Kidney capillary endothelial cell (primary cell): Measurements from ENCODE around the gene PPP1R9A.

ENCODE experiments used
- DNase-seq: peaks from one replicate; pipeline ENCODE4 v3.0.0-alpha.2; 2018; ENCODE audit warnings: low spot score

The PPP1R9A gene

GRCh38 chr7:95204618-95205017 lies 297.2 kb downstream of the PPP1R9A start:
- no peak for DNase-seq

- peak; percentile 64 for DNase-seq
These were observed 298.4 kb downstream of the PPP1R9A start for GRCh38 chr7:95205665-95206225.

DNA sequence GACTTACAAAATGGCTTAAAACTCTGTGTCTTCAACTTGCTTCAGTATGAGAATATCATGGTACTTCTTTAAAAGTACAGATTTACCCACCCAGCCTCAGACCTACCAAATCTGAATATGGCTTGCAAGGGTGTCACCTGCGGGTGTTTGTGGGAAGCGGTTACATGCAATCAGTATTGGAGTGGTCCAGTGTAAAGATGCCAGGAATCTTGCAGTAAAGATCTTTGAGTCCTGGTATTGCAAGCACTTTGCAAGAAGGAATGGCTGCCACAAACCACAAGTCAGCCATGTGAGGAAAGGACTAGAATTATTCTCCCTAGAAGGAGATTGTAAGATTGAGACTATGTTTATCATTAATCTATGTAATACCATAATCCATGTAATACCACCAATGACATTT lies 301.9 kb downstream of the PPP1R9A start:
- no peak for DNase-seq

DNA sequence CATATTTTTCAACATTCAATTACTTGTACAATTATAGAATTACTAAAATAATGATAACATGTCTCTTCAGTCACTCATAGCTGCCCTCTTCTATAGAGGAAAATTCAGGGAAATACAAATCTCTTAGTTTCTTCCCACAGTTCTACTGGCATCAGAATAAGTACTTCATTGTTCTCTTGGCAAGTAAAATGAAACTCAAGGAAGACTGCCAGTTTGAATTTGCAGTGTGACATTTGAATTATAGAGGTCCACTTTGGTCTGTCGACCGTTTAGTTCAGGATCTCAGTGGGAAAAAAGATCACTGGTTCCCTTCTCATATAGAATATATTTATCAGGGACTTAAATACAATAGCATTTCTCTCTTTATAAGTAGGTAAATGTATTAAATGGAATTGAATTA lies 302.4 kb downstream of the PPP1R9A start:
- DNase-seq: no peak

- DNase-seq: no peak
These were observed 305.8 kb downstream of the PPP1R9A start for GRCh38 chr7:95213148-95213547.

DNA sequence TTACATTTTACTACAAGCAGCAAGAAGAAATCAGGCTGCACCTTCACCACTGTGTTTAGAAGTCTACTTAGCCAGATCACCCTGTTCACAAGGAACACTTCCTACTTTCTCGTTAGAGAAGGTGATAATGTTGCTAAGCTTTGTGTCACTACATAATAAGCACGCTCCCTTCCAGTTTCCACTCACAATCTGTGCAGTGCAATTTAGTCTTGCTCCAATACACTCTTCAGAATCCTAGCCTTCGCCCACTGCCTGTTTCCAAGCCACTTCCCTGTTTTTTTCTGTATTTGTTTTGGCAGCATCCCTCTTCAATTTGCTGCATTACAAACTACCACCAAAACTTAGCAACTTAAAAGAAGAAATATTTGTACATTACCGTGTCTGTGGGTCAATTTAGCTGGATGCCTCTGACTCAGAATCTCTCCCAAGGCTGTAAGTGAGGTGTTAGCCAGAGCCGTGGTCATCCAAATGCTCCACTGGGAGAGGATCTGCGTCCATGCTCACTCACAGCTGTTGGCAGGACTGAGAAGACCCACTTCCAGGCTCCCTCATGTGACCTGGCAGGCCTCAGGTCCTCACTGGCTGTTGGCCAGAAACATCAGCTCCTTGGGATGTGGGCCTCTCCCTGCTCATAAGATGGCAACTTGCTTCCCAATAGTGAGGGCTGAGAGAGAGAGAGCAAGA lies 306.6 kb downstream of the PPP1R9A start:
- no peak for DNase-seq

DNA sequence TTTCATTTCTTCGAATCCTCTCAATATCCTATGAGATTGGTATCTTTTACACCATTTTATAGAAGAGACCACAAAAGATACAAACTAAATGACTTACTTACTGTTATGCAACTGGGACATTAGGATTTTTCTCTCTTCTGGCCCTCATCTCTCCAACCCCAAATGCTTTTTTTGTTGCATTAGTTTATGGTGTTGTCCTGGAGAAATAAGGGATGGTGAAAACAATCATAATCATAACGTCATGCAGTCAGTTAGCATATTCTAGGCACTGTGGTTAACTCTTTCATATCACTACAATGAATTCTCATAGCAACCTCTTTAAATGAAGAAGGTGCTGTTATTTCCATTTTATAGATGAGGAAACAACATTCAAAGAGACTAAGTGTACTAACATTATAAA lies 312.3 kb downstream of the PPP1R9A start:
- no peak for DNase-seq

GRCh38 chr7:95220328-95220727 lies 312.9 kb downstream of the PPP1R9A start:
- DNase-seq: no peak

DNA sequence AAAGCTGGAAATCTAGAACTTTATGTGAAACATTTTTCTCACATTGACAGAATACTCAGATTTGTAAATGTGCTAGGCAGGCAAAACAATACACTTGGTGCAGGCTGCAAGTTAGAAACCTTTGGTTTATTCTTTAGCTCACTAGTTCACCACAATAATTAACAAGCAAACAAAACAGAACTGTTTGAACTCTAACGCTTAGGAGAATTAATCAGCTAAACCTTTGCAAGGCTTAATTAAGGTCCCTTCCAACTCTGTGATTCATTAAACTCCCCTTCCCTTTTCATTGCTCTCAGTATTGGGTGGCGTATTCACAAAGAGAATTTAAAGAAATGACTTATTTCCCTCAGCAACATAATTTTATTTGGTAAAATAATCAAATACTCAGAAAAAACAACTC lies 317.9 kb downstream of the PPP1R9A start:
- no peak for DNase-seq

GRCh38 chr7:95229301-95229700 lies 321.9 kb downstream of the PPP1R9A start:
- no peak for DNase-seq

- DNase-seq: no peak
These were observed 331.0 kb downstream of the PPP1R9A start for GRCh38 chr7:95238252-95238943.

GRCh38 chr7:95240921-95241320 lies 333.5 kb downstream of the PPP1R9A start:
- DNase-seq: no peak

DNA sequence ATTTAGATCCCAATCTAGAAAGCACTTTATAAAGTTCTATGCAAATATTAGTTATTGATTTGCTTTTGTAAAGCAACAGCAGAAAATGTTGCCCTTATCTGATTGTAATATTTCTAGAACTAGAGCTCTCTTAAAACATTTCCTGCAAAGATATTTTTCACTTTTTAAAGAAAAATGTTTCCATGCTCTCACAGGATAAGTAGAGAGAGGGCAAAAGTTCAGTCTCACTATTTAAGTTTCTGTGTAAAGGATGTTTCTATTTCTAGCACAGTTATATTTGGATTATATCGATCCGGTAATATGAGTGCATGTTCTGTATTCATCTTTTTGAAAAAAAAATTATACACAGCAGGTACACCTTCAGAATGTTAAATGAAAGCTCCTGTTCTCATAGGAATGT lies 334.9 kb downstream of the PPP1R9A start:
- DNase-seq: no peak

- no peak for DNase-seq
These were observed 337.2 kb downstream of the PPP1R9A start for GRCh38 chr7:95244616-95245015.

DNA sequence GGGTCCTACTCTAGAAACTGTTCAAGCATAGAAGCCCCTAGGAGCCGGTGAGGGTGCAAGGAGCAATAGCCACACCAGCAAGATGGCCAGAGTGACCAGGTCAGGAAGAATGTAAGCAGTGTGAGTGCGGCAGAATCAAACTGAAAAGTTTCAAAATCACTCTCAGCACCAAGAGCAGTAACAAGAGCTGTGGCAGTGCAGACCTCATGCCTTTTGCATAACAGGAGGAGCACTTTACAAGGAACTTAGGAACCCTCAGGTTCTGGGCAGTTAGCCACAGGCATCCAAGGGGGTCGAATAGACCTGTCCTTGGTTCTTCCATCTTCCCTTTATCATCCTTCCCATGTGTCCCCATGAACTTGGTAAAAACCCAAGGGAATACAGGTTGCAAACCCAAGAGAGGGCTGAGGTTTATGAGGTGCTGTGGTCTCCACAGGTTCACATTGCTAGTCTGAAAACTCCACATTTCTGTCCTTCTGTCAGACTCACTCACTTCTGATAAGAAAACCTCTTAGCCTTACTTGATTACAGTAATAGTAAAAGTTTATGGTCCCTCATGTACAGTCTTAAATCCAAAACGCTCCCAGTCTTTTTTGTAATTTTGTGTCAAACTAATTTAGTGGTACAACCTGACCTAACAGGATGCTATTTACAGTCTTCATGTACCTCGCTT lies 338.6 kb downstream of the PPP1R9A start:
- DNase-seq: no peak

GRCh38 chr7:95246831-95247370 lies 339.5 kb downstream of the PPP1R9A start:
- peak; percentile 59 for DNase-seq

DNA sequence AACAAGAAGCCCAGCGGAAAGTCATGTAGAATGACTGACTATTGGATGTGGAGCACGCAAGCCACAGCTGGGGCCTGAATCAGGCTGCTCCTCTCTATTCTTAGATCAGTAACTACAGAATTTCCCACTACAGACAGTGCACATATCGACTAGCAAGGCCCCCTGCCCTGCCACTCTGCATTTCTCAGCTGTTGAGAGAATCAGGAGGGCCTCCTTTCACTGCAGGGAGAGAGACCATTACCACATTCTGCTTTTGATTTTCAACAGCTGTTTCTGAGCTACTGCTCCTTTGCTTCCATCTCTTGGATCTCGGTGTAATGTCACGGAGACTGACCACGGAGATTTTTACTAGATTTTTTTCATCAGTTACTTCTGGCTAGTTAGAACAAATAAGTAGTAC lies 343.2 kb downstream of the PPP1R9A start:
- DNase-seq: no peak

- DNase-seq: no peak
These were observed 344.6 kb downstream of the PPP1R9A start for GRCh38 chr7:95251966-95252365.

- no peak for DNase-seq
These were observed 346.6 kb downstream of the PPP1R9A start for GRCh38 chr7:95253986-95254385.

GRCh38 chr7:95255691-95256090 lies 348.3 kb downstream of the PPP1R9A start:
- DNase-seq: peak; percentile 21

GRCh38 chr7:95261895-95262415 lies 354.6 kb downstream of the PPP1R9A start:
- no peak for DNase-seq

- DNase-seq: no peak
These were observed 355.5 kb downstream of the PPP1R9A start for GRCh38 chr7:95262875-95263274.
